ENCODE data around the gene WDR72.

WDR72 gene

DNA sequence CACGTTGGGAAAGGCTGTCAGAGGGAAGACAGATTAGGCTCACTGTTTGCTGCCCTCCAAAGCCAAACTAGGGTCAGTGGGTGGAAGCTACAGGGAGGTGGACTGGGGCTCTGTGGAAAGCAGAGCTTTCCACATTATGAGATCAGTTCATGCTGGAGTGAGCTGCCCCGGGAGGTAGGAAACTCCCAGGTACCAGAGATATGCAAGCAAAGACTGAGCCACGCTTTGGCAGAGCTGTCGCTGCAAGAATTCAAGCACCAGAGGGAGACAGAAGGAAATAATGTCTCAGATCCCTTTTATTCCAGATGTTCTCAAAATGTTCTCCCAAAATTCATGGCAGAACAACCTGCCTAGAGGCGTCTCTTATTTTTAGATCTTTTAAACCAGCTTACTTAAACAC lies 286.6 kb downstream of the WDR72 start:
- H3K9me3 ChIP-seq (ENCODE audit: control insufficient read depth in 1 of 2, low read length in 2 of 2), result no peaks in the 10 kb centered on the region
- no peak overlapping the region for H3K9ac ChIP-seq (ENCODE audit: low read depth in 1 of 2, low read length in 2 of 2)
- H3K27ac ChIP-seq (ENCODE audit: low read depth, low read length), result no peak overlapping the region
- no peaks in the 10 kb centered on the region for H3K36me3 ChIP-seq (ENCODE audit: control insufficient read depth in 1 of 2, insufficient read depth in 2 of 2, low read length in 2 of 2)
- no peaks in the 10 kb centered on the region for H3K4me1 ChIP-seq (ENCODE audit: control insufficient read depth in 1 of 2, insufficient read depth in 2 of 2, low read length in 2 of 2)
- H3K4me3 ChIP-seq (ENCODE audit: low read depth in 1 of 2, low read length in 2 of 2), result no peak overlapping the region
- H3K27me3 ChIP-seq (ENCODE audit: control insufficient read depth in 1 of 2, insufficient read depth in 2 of 2, low read length in 2 of 2), result no peaks in the 10 kb centered on the region

DNA sequence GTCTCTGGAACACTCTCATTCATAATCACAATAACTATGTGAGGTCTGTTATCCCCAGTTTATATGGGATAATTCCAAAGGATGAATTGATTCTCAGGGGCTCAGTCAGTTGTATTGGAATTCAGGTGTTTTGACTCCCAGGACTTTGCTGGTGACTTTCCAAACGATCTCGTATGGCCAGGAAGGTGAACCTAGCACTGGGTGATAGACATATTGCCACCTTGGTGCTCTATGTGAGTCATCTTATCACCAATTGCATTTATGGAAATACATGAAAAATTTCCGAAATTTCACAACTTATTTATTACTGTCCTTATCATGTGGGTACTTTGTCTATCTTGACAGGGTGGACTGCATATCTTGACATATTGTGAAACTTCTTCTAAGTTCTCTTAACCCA lies 287.3 kb downstream of the WDR72 start:
- no peaks in the 10 kb centered on the region for H3K9me3 ChIP-seq (ENCODE audit: control insufficient read depth in 1 of 2, low read length in 2 of 2)
- H3K4me1 ChIP-seq (ENCODE audit: control insufficient read depth in 1 of 2, insufficient read depth in 2 of 2, low read length in 2 of 2), result no peaks in the 10 kb centered on the region
- H3K27me3 ChIP-seq (ENCODE audit: control insufficient read depth in 1 of 2, insufficient read depth in 2 of 2, low read length in 2 of 2), result no peaks in the 10 kb centered on the region
- H3K9ac ChIP-seq (ENCODE audit: low read depth in 1 of 2, low read length in 2 of 2), result no peak overlapping the region
- H3K36me3 ChIP-seq (ENCODE audit: control insufficient read depth in 1 of 2, insufficient read depth in 2 of 2, low read length in 2 of 2), result no peaks in the 10 kb centered on the region
- no peak overlapping the region for H3K27ac ChIP-seq (ENCODE audit: low read depth, low read length)
- H3K4me3 ChIP-seq (ENCODE audit: low read depth in 1 of 2, low read length in 2 of 2), result no peak overlapping the region

DNA sequence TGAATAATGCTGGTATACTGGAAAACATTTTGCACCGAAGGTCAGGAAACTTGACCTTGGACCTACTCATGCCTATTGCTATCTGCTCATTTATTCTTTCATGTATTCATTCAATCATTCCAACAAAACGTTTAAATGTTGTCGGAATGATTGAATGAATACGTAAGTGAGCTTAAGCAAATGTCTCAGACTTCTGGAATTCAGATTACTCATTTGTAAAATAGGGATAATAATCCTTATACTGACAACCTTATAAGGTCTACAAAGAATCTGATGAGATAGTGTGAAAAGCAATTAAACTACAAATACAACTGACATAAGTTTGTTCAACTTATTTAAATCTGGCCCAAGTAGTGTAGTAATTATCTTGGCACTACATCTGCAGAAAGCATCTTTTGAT lies 288.7 kb downstream of the WDR72 start:
- Histone ChIP-seq H3K4me1 (ENCODE audit: control insufficient read depth in 1 of 2, insufficient read depth in 2 of 2, low read length in 2 of 2) (no peaks in the 10 kb centered on the region), H3K36me3 (ENCODE audit: control insufficient read depth in 1 of 2, insufficient read depth in 2 of 2, low read length in 2 of 2) (no peaks in the 10 kb centered on the region), H3K4me3 (ENCODE audit: low read depth in 1 of 2, low read length in 2 of 2) (no peak overlapping the region), H3K9ac (ENCODE audit: low read depth in 1 of 2, low read length in 2 of 2) (no peak overlapping the region), H3K27me3 (ENCODE audit: control insufficient read depth in 1 of 2, insufficient read depth in 2 of 2, low read length in 2 of 2) (no peaks in the 10 kb centered on the region), H3K9me3 (ENCODE audit: control insufficient read depth in 1 of 2, low read length in 2 of 2) (no peaks in the 10 kb centered on the region), H3K27ac (ENCODE audit: low read depth, low read length) (no peak overlapping the region)

DNA sequence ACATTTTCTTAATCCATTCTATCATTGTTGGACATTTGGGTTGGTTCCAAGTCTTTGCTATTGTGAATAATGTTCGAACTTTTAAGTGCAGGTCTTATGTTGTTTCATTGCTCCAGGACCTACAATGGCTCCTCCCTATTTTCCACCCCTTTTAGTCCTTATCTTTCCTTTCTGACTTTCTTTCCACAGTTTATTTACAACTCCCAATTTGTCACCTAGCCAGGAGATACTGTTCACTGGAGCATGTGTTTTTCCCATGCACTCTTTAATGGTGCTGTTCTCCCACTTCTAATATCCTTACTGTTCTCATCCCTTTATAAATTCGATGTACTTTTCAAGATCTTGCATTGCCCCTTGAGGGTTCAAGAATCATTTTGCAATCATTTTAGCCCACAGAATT lies 290.0 kb downstream of the WDR72 start:
- no peak overlapping the region for H3K4me3 ChIP-seq (ENCODE audit: low read depth in 1 of 2, low read length in 2 of 2)
- no peaks in the 10 kb centered on the region for H3K27me3 ChIP-seq (ENCODE audit: control insufficient read depth in 1 of 2, insufficient read depth in 2 of 2, low read length in 2 of 2)
- H3K9ac ChIP-seq (ENCODE audit: low read depth in 1 of 2, low read length in 2 of 2), result no peak overlapping the region
- H3K36me3 ChIP-seq (ENCODE audit: control insufficient read depth in 1 of 2, insufficient read depth in 2 of 2, low read length in 2 of 2), result no peaks in the 10 kb centered on the region
- no peaks in the 10 kb centered on the region for H3K9me3 ChIP-seq (ENCODE audit: control insufficient read depth in 1 of 2, low read length in 2 of 2)
- no peak overlapping the region for H3K27ac ChIP-seq (ENCODE audit: low read depth, low read length)
- no peaks in the 10 kb centered on the region for H3K4me1 ChIP-seq (ENCODE audit: control insufficient read depth in 1 of 2, insufficient read depth in 2 of 2, low read length in 2 of 2)
